ENCODE measurements around the gene CACNA1F.

DNA sequence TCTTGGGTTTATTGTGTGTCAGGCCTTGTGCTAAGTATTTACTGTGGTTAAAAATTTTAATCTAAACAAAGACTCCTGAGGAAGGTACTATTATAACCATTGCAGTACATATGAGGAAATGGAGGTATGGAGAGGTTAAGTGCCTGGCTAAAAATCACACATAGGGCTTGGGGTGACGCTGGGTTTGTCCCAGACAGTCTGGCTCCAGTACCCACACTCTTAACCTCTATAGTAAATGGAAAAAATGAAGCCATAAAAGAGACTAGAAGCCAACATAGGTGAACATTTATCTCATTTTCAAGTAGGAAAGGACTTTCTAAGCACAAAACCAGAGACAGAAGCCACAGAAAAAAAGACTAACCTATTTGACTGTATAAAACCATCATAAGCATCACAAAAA is 29.5 kb upstream of the CACNA1F start:
- TF ChIP-seq, protein P1, sequence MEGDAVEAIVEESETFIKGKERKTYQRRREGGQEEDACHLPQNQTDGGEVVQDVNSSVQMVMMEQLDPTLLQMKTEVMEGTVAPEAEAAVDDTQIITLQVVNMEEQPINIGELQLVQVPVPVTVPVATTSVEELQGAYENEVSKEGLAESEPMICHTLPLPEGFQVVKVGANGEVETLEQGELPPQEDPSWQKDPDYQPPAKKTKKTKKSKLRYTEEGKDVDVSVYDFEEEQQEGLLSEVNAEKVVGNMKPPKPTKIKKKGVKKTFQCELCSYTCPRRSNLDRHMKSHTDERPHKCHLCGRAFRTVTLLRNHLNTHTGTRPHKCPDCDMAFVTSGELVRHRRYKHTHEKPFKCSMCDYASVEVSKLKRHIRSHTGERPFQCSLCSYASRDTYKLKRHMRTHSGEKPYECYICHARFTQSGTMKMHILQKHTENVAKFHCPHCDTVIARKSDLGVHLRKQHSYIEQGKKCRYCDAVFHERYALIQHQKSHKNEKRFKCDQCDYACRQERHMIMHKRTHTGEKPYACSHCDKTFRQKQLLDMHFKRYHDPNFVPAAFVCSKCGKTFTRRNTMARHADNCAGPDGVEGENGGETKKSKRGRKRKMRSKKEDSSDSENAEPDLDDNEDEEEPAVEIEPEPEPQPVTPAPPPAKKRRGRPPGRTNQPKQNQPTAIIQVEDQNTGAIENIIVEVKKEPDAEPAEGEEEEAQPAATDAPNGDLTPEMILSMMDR (IDR thresholded peaks at IDR 0.05): no peak
- no peak for TF ChIP-seq POLR2A (IDR thresholded peaks at IDR 0.05)
